GM12878 (cell line): ENCODE data around the gene SEBOX. TPM values are rescaled to one million over a fixed set of nuclear protein-coding genes. Genes with fewer than 3 reads are reported as not detected.

Experiments
- ATAC-seq: fragments of 200-7000 bp; cut with Tn5 transposase; 3 replicates; pipeline ENCODE4 v1.9.1; 2020; ENCODE audit warnings: mild to moderate bottlenecking, moderate library complexity
- BruUV-seq: library from RNA; stranded (reverse); fragments of 400-500 nt; replicated peaks from 2 replicates; lab custom pipeline; 2021; lab: Mats Ljungman, UMichigan
- CTCF ChIA-PET: fragments of 300-600 bp; sonication (Branson Sonifier 250); formaldehyde crosslinking; extraction: SDS; loops from one replicate; lab custom pipeline; 2021; ENCODE audit warnings: inconsistent platforms; lab: Yijun Ruan, JAX
- POLR2A ChIA-PET: fragments of 350-600 bp; formaldehyde crosslinking; extraction: SDS; loops from one replicate; lab custom pipeline; 2021; ENCODE audit warnings: inconsistent platforms; lab: Charles Lee
- RAD21 ChIA-PET: fragments of 300-600 bp; sonication (Branson Sonifier 250); formaldehyde crosslinking; loops from one replicate; lab custom pipeline; 2023; ENCODE audit warnings: antibody characterized with exemption; ENCODE audit not compliant: unreplicated experiment; lab: Charles Lee
- SMC1A ChIA-PET: fragments of 300-600 bp; sonication (Branson Sonifier 250); formaldehyde crosslinking; loops from one replicate; lab custom pipeline; 2023; ENCODE audit not compliant: unreplicated experiment, uncharacterized antibody; lab: Charles Lee
- DNase-seq: peaks from one replicate; pipeline ENCODE4 v3.0.0-alpha.2; 2011; ENCODE audit warnings: low read depth, low spot score
- FAIRE-seq: peaks from 3 replicates; lab custom pipeline; 2011; peaks lifted over from hg19 to GRCh38; lab: Jason Lieb, UNC
- H2AFZ ChIP-seq: 2 replicates; pipeline ENCODE4 v1.6.0; 2011; ENCODE audit warnings: low read depth, low read length, control low read depth; ENCODE audit not compliant: control insufficient read depth
- H3K27ac ChIP-seq: 2 replicates; pipeline ENCODE4 v1.5.1; 2011; ENCODE audit warnings: control low read depth; ENCODE audit not compliant: control insufficient read depth, insufficient read depth
- H3K27me3 ChIP-seq, 2 experiments: replicated peaks in 1 of 2; 2 replicates each; pipeline versions ENCODE4 v1.6.0 to v1.6.1; 2011; ENCODE audit warnings: low read length in 1 of 2; ENCODE audit not compliant: control insufficient read depth in 2 of 2, insufficient read depth in 2 of 2
- H3K36me3 ChIP-seq, 2 experiments: 2 replicates each; pipeline ENCODE4 v1.5.1; 2011; ENCODE audit warnings: low read length in 1 of 2; ENCODE audit not compliant: control insufficient read depth in 2 of 2, insufficient read depth in 2 of 2
- H3K4me1 ChIP-seq: 2 replicates; pipeline ENCODE4 v1.6.1; 2011; ENCODE audit warnings: mild to moderate bottlenecking, low read length, moderate library complexity, mixed read lengths; ENCODE audit not compliant: control insufficient read depth, insufficient read depth
- H3K4me2 ChIP-seq: 2 replicates; pipeline ENCODE4 v1.6.0; 2011; ENCODE audit warnings: control low read depth; ENCODE audit not compliant: control insufficient read depth, insufficient read depth
- H3K4me3 ChIP-seq: fragments of 200-600 bp; sonication (generic); 2 replicates; pipeline ENCODE4 v1.5.1; 2016
- H3K79me2 ChIP-seq: 2 replicates; pipeline ENCODE4 v1.6.0; 2011; ENCODE audit warnings: low read length; ENCODE audit not compliant: control insufficient read depth, insufficient read depth
- H3K9ac ChIP-seq: 2 replicates; pipeline ENCODE4 v1.8.0; 2011; ENCODE audit warnings: low read length, control low read depth, mixed read lengths; ENCODE audit not compliant: control insufficient read depth, insufficient read depth
- H3K9me3 ChIP-seq: replicated peaks from 3 replicates; pipeline ENCODE4 v1.5.1; 2011; ENCODE audit warnings: mild to moderate bottlenecking, low read length; ENCODE audit not compliant: control insufficient read depth, insufficient read depth
- H4K20me1 ChIP-seq: 2 replicates; pipeline ENCODE4 v1.6.0; 2011; ENCODE audit not compliant: control insufficient read depth, insufficient read depth
- CUX1 ChIP-seq: IDR thresholded peaks from 2 replicates; pipeline ENCODE4 v1.6.1; 2012; ENCODE audit warnings: improper control_type of control experiment, low read depth, low read length; ENCODE audit not compliant: insufficient replicate concordance
- E4F1 ChIP-seq: fragments of 450-650 bp; IDR thresholded peaks from 2 replicates; pipeline ENCODE4 v1.6.1; 2018; ENCODE audit warnings: borderline replicate concordance, mild to moderate bottlenecking; ENCODE audit not compliant: partially characterized antibody
- FOXM1 ChIP-seq: IDR thresholded peaks from 2 replicates; pipeline ENCODE4 v1.6.1; 2012; ENCODE audit warnings: low read depth, mild to moderate bottlenecking, inconsistent platforms, low read length, moderate library complexity
- WGBS: methylation state at CpG from one replicate; pipeline ENCODE4 v1.1.6; 2016; ENCODE audit warnings: low lambda C conversion rate; ENCODE audit not compliant: insufficient replicate concordance, insufficient coverage; ENCODE audit errors: missing lambda C conversion rate; 5-methylcytosine and 5-hydroxymethylcytosine counted together
- in situ Hi-C: fragments of 300-500 bp; cut with MboI; formaldehyde crosslinking; loops from 9 replicates; pipeline ENCODE4 v1.14.3; 2018; ENCODE audit warnings: mixed read lengths
- intact Hi-C: fragments of 100-400 bp; cut with micrococcal nuclease; formaldehyde crosslinking; loops from one replicate; pipeline ENCODE4 v1.14.2; 2022; ENCODE audit not compliant: unreplicated experiment
- polyA plus RNA-seq, 11 experiments: library from polyadenylated mRNA; depleted of rRNA in 4 of 11; unstranded in 6 of 11; stranded (reverse) in 5 of 11; fragments of >200 nt; fragmentation: Nextera tagmentation in 4 of 11; fragmentation: Illumina TruSeq in 1 of 11; extraction: Ambion mirVana in 4 of 11; extraction: Trizol in 1 of 11; gene quantifications; 1 replicate in 1 of 11; 2 replicates in 10 of 11; pipeline versions ENCODE4 v1.2.1 to v1.2.3, GENCODE V29; 2011 to 2016; ENCODE audit warnings: inconsistent platforms in 2 of 11, missing spikeins in 2 of 11, low read depth in 1 of 11
- total RNA-seq, 4 experiments: library from RNA; depleted of rRNA in 3 of 4; stranded (reverse); fragments of >200 nt in 3 of 4; fragmentation: Illumina TruSeq in 1 of 4; extraction: Trizol in 1 of 4; gene quantifications; 2 replicates each; pipeline versions ENCODE4 v1.2.1 to v1.2.3, GENCODE V29; 2013 to 2021

The SEBOX gene
- total and polyA plus RNA-seq, 10 of the 15 experiments (the other 5 are each of a cell fraction or from before 2014, with no cell fraction given), result not detected

- Histone ChIP-seq H4K20me1 (no peaks in the 10 kb centered on the region), H3K79me2 (no peaks in the 10 kb centered on the region), H3K4me2 (no peak overlapping the region), H3K9me3 (no peaks in the 10 kb centered on the region), H3K9ac (no peak overlapping the region), H2AFZ (no peak overlapping the region), H3K4me1 (no peaks in the 10 kb centered on the region; the same call in 1 of the 2 replicates), H3K27ac (no peak overlapping the region), H3K27me3 (no peaks in the 10 kb centered on the region), H3K36me3 (peaks cover 1 to 6% of the 10 kb centered on the region in 2 experiments; a peak in 3 of 4 replicates), H3K4me3 (no peak overlapping the region)
- TF ChIP-seq FOXM1, result no peak
- no peak for TF ChIP-seq CUX1
- no peak for TF ChIP-seq E4F1
- SMC1A ChIA-PET, result interaction anchor here (1.1 to 1.2 kb wide), 2 partner anchors 8 to 19 kb away, joined by 3 read pairs; no protein-coding TSS in a partner anchor
- WGBS, result 69% methylated on average over 7 of the region's 7 CpGs
- DNase-seq, result no peak
- no peak for FAIRE-seq
- in situ Hi-C loops (no loop called here), intact Hi-C loops (no loop called here)
- RAD21 ChIA-PET, result interaction anchor here (1.1 kb wide), 1 partner anchor 19 kb away, joined by 3 read pairs; no protein-coding TSS in a partner anchor
- CTCF ChIA-PET, result interaction anchor here (6.2 kb wide), 1 partner anchor 18 kb away, joined by 37 read pairs; no protein-coding TSS in a partner anchor
- no peak for ATAC-seq
- no TSS peak for BruUV-seq
- POLR2A ChIA-PET, result interaction anchor here (1.0 kb wide), 1 partner anchor 62 kb away, joined by 3 read pairs; the partner anchor contains the start of gene TNFAIP1
Measured at GRCh38 chr17:28397687-28398279, 32.8 kb upstream of the SEBOX start.
